RWPE1 (cell line): ENCODE data around the gene GOLGA6D.
"Not testable (repeated sequence)": the region's sequence is repeated elsewhere in the genome, so short reads cannot be mapped to it uniquely, and the experiment has no call there.

ENCODE experiments used
- CTCF ChIA-PET: fragments of 350-600 bp; sonication (Branson Sonifier 250); formaldehyde crosslinking; extraction: SDS; loops from one replicate; lab custom pipeline; 2021; lab: Yijun Ruan, JAX
- POLR2A ChIA-PET: fragments of 400-600 bp; formaldehyde crosslinking; extraction: SDS; loops from one replicate; lab custom pipeline; 2020; ENCODE audit warnings: antibody characterized with exemption; ENCODE audit not compliant: low non-redundant PET; lab: Yijun Ruan, JAX
- DNase-seq: peaks from one replicate; pipeline ENCODE4 v3.0.0; 2012; ENCODE audit warnings: low spot score
- H3K27ac ChIP-seq: fragments of 450-650 bp; 2 replicates; pipeline ENCODE4 v1.5.1; 2017
- CTCF ChIP-seq: fragments of 450-650 bp; conservative IDR thresholded peaks from 2 replicates; pipeline ENCODE4 v1.5.1; 2017; ENCODE audit warnings: low read depth, mild to moderate bottlenecking

Gene GOLGA6D

GRCh38 chr15:75306188-75306587 is 23.6 kb downstream of the GOLGA6D start:
- no peak for DNase-seq
- POLR2A ChIA-PET: interaction anchor here (0.5 kb wide), 1 partner anchor 436 kb away, joined by 3 read pairs; no protein-coding TSS in a partner anchor
- CTCF ChIA-PET: interaction anchor here (0.7 kb wide), 1 partner anchor 277 kb away, joined by 3 read pairs; no protein-coding TSS in a partner anchor
- no peak for TF ChIP-seq CTCF
- H3K27ac ChIP-seq: no peak overlapping the region

- ChIA-PET CTCF (interaction anchor here (0.7 kb wide), 1 partner anchor 260 kb away, joined by 5 read pairs; no protein-coding TSS in a partner anchor), POLR2A (no interaction called here)
- DNase-seq: peak; percentile 50
- H3K27ac ChIP-seq: no peak overlapping the region
- peak; percentile 46 for TF ChIP-seq CTCF
Observed at GRCh38 chr15:75307778-75308390, 25.2 kb downstream of the GOLGA6D start.

GRCh38 chr15:75309711-75310110 is 27.1 kb downstream of the GOLGA6D start:
- DNase-seq: no peak

GRCh38 chr15:75312548-75312947 is 29.9 kb downstream of the GOLGA6D start:
- peak overlapping the region; percentile 34 for H3K27ac ChIP-seq
- DNase-seq: peak; percentile 28
- CTCF ChIA-PET, POLR2A ChIA-PET: not testable (repeated sequence)

More at GRCh38 chr15:75309711-75310110, 27.1 kb downstream of the GOLGA6D start:
- ChIA-PET POLR2A (no interaction called here), CTCF (no interaction called here)
- no peak for TF ChIP-seq CTCF
- H3K27ac ChIP-seq: no peak overlapping the region

GRCh38 chr15:75313116-75313845 is 30.6 kb downstream of the GOLGA6D start:
- DNase-seq: no peak
- TF ChIP-seq CTCF: no peak
- ChIA-PET POLR2A (no interaction called here), CTCF (no interaction called here)
- peak overlapping the region; percentile 34 for H3K27ac ChIP-seq

- no peak for TF ChIP-seq CTCF
- no peak overlapping the region for H3K27ac ChIP-seq
- ChIA-PET CTCF (no interaction called here), POLR2A (interaction anchor here (0.7 kb wide), 1 partner anchor 53 kb away, joined by 3 read pairs; the partner anchor contains the start of gene MAN2C1)
- DNase-seq: no peak
Observed at GRCh38 chr15:75314552-75315290, 32.1 kb downstream of the GOLGA6D start.

- H3K27ac ChIP-seq, DNase-seq, POLR2A ChIA-PET: not testable (repeated sequence)
- CTCF ChIA-PET: interaction anchor here (0.7 kb wide), 1 partner anchor 84 kb away, joined by 5 read pairs; no protein-coding TSS in a partner anchor
Observed at GRCh38 chr15:75319231-75319897, 36.7 kb downstream of the GOLGA6D start.
